HG03175 (cell line): ENCODE results near the gene NTM.

Source experiments
- ATAC-seq: cut with Tn5 transposase; IDR thresholded peaks from one replicate; pipeline ENCODE4 v1.9.1; 2021; ENCODE audit warnings: mild to moderate bottlenecking, moderate library complexity; ENCODE audit not compliant: unreplicated experiment

The NTM gene

GRCh38 chr11:131592734-131593133, 222.3 kb downstream of the NTM start:
- no peak for ATAC-seq

- no peak for ATAC-seq
These were observed 222.9 kb downstream of the NTM start for GRCh38 chr11:131593301-131593700.

- no peak for ATAC-seq
These were observed 225.4 kb downstream of the NTM start for GRCh38 chr11:131595797-131596196.

GRCh38 chr11:131597890-131598289, 227.5 kb downstream of the NTM start:
- ATAC-seq = no peak

GRCh38 chr11:131598305-131598704, 227.9 kb downstream of the NTM start:
- no peak for ATAC-seq

- no peak for ATAC-seq
These were observed 228.9 kb downstream of the NTM start for GRCh38 chr11:131599285-131599684.

- ATAC-seq = no peak
These were observed 230.2 kb downstream of the NTM start for GRCh38 chr11:131600628-131601027.

- ATAC-seq = no peak
These were observed 231.2 kb downstream of the NTM start for GRCh38 chr11:131601586-131601985.

GRCh38 chr11:131602431-131602830, 232.0 kb downstream of the NTM start:
- no peak for ATAC-seq

GRCh38 chr11:131606811-131607335, 236.5 kb downstream of the NTM start:
- no peak for ATAC-seq

GRCh38 chr11:131609337-131609736, 238.9 kb downstream of the NTM start:
- ATAC-seq = no peak

- ATAC-seq = no peak
These were observed 239.5 kb downstream of the NTM start for GRCh38 chr11:131609921-131610320.

- ATAC-seq = no peak
These were observed 240.9 kb downstream of the NTM start for GRCh38 chr11:131611322-131611721.

GRCh38 chr11:131612533-131612932, 242.1 kb downstream of the NTM start:
- no peak for ATAC-seq

GRCh38 chr11:131614631-131615030, 244.2 kb downstream of the NTM start:
- no peak for ATAC-seq

GRCh38 chr11:131615611-131616010, 245.2 kb downstream of the NTM start:
- ATAC-seq = no peak

- ATAC-seq = no peak
These were observed 246.2 kb downstream of the NTM start for GRCh38 chr11:131616481-131617140.

GRCh38 chr11:131618201-131618600, 247.8 kb downstream of the NTM start:
- no peak for ATAC-seq

- no peak for ATAC-seq
These were observed 251.8 kb downstream of the NTM start for GRCh38 chr11:131622193-131622592.

- ATAC-seq = no peak
These were observed 254.1 kb downstream of the NTM start for GRCh38 chr11:131624531-131624930.

- no peak for ATAC-seq
These were observed 256.4 kb downstream of the NTM start for GRCh38 chr11:131626788-131627187.

- no peak for ATAC-seq
These were observed 258.3 kb downstream of the NTM start for GRCh38 chr11:131628739-131629138.

- no peak for ATAC-seq
These were observed 259.6 kb downstream of the NTM start for GRCh38 chr11:131629925-131630540.
